CD14-positive monocyte (primary cell): Measurements from ENCODE around the gene MSRB1. TPM values are rescaled to one million over a fixed set of nuclear protein-coding genes. Genes with fewer than 3 reads are reported as not detected.

Source experiments
- DNase-seq, 3 donors: peaks; one replicate each; pipeline ENCODE4 v3.0.0-alpha.2; 2011 to 2022
- H2AFZ ChIP-seq: 2 replicates; pipeline ENCODE4 v1.6.0; 2012; ENCODE audit warnings: mild to moderate bottlenecking, low read depth, low read length, inconsistent platforms; ENCODE audit not compliant: insufficient read depth, poor library complexity, severe bottlenecking
- H3K27ac ChIP-seq, 2 donors: 1 replicate in 1 of 2; 2 replicates in 1 of 2; pipeline ENCODE4 v1.5.1; 2012 to 2013; ENCODE audit warnings: low read length in 2 of 2, control low read depth in 1 of 2, inconsistent platforms in 1 of 2, low read depth in 1 of 2, mild to moderate bottlenecking in 1 of 2
- H3K27me3 ChIP-seq, 2 donors: one replicate each; pipeline versions ENCODE4 v1.6.0 to v1.6.1; 2011 to 2013; ENCODE audit warnings: low read length in 2 of 2; ENCODE audit not compliant: control insufficient read depth in 2 of 2, insufficient read depth in 2 of 2
- H3K36me3 ChIP-seq, 2 donors: replicated peaks in 1 of 2; 1 replicate in 1 of 2; 2 replicates in 1 of 2; pipeline versions ENCODE4 v1.5.1 to v1.6.1; 2012 to 2013; ENCODE audit warnings: low read length in 2 of 2, control low read depth in 1 of 2, inconsistent platforms in 1 of 2, mild to moderate bottlenecking in 1 of 2; ENCODE audit not compliant: insufficient read depth in 2 of 2, control insufficient read depth in 1 of 2
- H3K4me1 ChIP-seq, 2 donors: 1 replicate in 1 of 2; 2 replicates in 1 of 2; pipeline versions ENCODE4 v1.5.1 to v1.6.1; 2012 to 2013; ENCODE audit warnings: low read length in 2 of 2, control low read depth in 1 of 2, inconsistent platforms in 1 of 2, mild to moderate bottlenecking in 1 of 2, moderate library complexity in 1 of 2; ENCODE audit not compliant: insufficient read depth in 2 of 2, control insufficient read depth in 1 of 2
- H3K4me2 ChIP-seq: replicated peaks from 2 replicates; pipeline ENCODE3; 2012; ENCODE audit warnings: low read length, moderate library complexity, mild to moderate bottlenecking; ENCODE audit not compliant: poor library complexity, severe bottlenecking; ENCODE audit errors: extremely low read depth
- H3K4me3 ChIP-seq, 3 experiments: fragments of 200-600 bp in 1 of 3; sonication (generic) in 1 of 3; replicated peaks in 1 of 3; 1 replicate in 2 of 3; 2 replicates in 1 of 3; pipeline ENCODE4 v1.5.1; 2011 to 2013; ENCODE audit warnings: low read length in 3 of 3, mild to moderate bottlenecking in 3 of 3, control low read depth in 2 of 3, low read depth in 2 of 3, inconsistent platforms in 1 of 3, moderate library complexity in 1 of 3
- H3K79me2 ChIP-seq: 2 replicates; pipeline ENCODE4 v1.6.0; 2012; ENCODE audit warnings: mild to moderate bottlenecking, control low read depth, inconsistent platforms, low read length, moderate library complexity; ENCODE audit not compliant: insufficient read depth
- H3K9ac ChIP-seq: 2 replicates; pipeline ENCODE4 v1.6.0; 2017; ENCODE audit warnings: low read length, mild to moderate bottlenecking; ENCODE audit not compliant: insufficient read depth, poor library complexity, severe bottlenecking
- H3K9me3 ChIP-seq, 2 donors: replicated peaks in 1 of 2; 1 replicate in 1 of 2; 2 replicates in 1 of 2; pipeline versions ENCODE4 v1.5.1 to v1.6.1; 2012 to 2013; ENCODE audit warnings: low read length in 2 of 2, control low read depth in 1 of 2; ENCODE audit not compliant: control insufficient read depth in 1 of 2, insufficient read depth in 1 of 2
- H4K20me1 ChIP-seq: 2 replicates; pipeline ENCODE4 v1.6.0; 2012; ENCODE audit warnings: mild to moderate bottlenecking, low read length, control low read depth, moderate library complexity; ENCODE audit not compliant: insufficient read depth
- H3K27ac Mint-ChIP-seq, 7 donors: one replicate each; pipeline ENCODE4 v1.8.0; 2020; ENCODE audit warnings: mild to moderate bottlenecking in 7 of 7, mixed read lengths in 7 of 7, moderate library complexity in 6 of 7, inconsistent platforms in 2 of 7
- H3K27me3 Mint-ChIP-seq, 3 donors: one replicate each; pipeline ENCODE4 v1.8.0; 2021 to 2022; ENCODE audit warnings: low read depth in 3 of 3, mild to moderate bottlenecking in 3 of 3, mixed read lengths in 3 of 3, moderate library complexity in 3 of 3, inconsistent platforms in 1 of 3
- H3K36me3 Mint-ChIP-seq, 2 donors: one replicate each; pipeline ENCODE4 v1.8.0; 2020; ENCODE audit warnings: mixed read lengths in 2 of 2, inconsistent platforms in 1 of 2, mild to moderate bottlenecking in 1 of 2
- H3K4me1 Mint-ChIP-seq: one replicate; pipeline ENCODE4 v1.8.0; 2020; ENCODE audit warnings: mild to moderate bottlenecking, mixed read lengths
- H3K4me3 Mint-ChIP-seq, 2 donors: one replicate each; pipeline ENCODE4 v1.8.0; 2020; ENCODE audit warnings: mild to moderate bottlenecking in 2 of 2, mixed read lengths in 2 of 2, moderate library complexity in 1 of 2
- H3K9me3 Mint-ChIP-seq, 7 donors: one replicate each; pipeline ENCODE4 v1.8.0; 2020 to 2022; ENCODE audit warnings: mixed read lengths in 7 of 7, mild to moderate bottlenecking in 6 of 7, moderate library complexity in 6 of 7, inconsistent platforms in 2 of 7
- WGBS: methylation state at CpG from one replicate; pipeline ENCODE4 v1.1.5; 2013; ENCODE audit warnings: missing lambda C conversion rate; ENCODE audit not compliant: insufficient coverage; 5-methylcytosine and 5-hydroxymethylcytosine counted together
- intact Hi-C, 2 donors: fragments of 100-400 bp; cut with micrococcal nuclease; formaldehyde crosslinking; loops; one replicate each; pipeline versions ENCODE4 v1.15.0 to v1.15.1; 2023
- polyA plus RNA-seq, 3 donors: library from polyadenylated mRNA; depleted of rRNA in 1 of 3; unstranded in 2 of 3; stranded (reverse) in 1 of 3; fragments of 300-500 nt in 2 of 3; fragments of >200 nt in 1 of 3; fragmentation: Illumina TruSeq in 2 of 3; gene quantifications; 1 replicate in 2 of 3; 2 replicates in 1 of 3; pipeline ENCODE4 v1.2.3, GENCODE V29; 2012 to 2021
- TF ChIP-seq, protein P1 (sequence below): fragments of 200-600 bp; IDR thresholded peaks from one replicate; pipeline ENCODE4 v1.8.0; 2022; ENCODE audit warnings: antibody characterized with exemption, mild to moderate bottlenecking

Gene MSRB1
- polyA plus RNA-seq, 3 donors = 116 to 427 (median 416) TPM

DNA sequence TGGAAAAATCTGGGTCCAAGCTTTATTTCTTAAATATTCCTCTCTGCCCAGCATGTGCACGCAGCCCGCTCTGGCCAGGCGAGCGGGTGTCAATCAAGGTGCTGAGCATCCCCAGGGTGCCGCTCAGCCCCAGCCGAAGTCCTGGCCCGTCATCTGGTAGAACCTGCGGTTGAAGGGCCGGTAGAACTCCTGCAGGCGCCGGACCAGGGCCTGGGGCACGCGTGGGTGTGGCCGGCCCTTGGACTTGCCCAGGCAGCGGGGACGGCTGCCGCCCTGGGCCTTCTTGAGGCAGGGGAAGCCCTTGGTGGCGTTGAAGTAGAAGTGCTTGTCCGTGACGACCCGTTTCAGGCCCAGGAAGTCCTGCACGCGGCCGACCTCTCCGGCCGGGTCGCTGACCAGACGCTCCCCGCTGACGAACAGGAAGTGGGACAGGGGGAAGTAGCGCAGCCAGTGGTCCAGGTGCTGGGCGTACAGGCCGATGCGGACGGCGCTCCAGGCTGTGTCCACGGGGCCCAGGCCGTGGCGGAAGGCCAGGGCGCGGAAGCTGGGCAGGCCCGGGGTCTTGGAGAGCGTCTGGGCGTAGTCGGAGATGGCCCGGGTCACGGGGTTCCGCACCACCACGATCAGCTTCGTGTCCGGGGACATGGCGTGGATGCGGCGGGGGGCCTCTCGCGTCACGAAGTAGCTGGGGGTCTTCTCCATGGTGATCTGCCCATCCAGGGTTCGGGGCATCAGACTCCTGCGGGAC, 31.4 kb downstream of the MSRB1 start:
- Histone ChIP-seq H4K20me1 (no peaks in the 10 kb centered on the region), H3K4me1 (no peaks in the 10 kb centered on the region), H2AFZ (no peak overlapping the region), H3K9ac (no peak overlapping the region), H3K4me2 (no peak overlapping the region), H3K79me2 (no peaks in the 10 kb centered on the region), H3K27me3 (peaks cover 0 to 25% of the 10 kb centered on the region in 2 donors), H3K4me3 (no peak overlapping the region), H3K9me3 (no peaks in the 10 kb centered on the region), H3K27ac (no peak overlapping the region), H3K36me3 (no peaks in the 10 kb centered on the region)
- H3K36me3 Mint-ChIP-seq = no peaks in the 10 kb centered on the region
- H3K4me3 Mint-ChIP-seq = no peak overlapping the region
- peaks cover 29 to 59% (median 43%) of the 10 kb centered on the region in 3 donors for H3K27me3 Mint-ChIP-seq
- TF ChIP-seq, protein P1, sequence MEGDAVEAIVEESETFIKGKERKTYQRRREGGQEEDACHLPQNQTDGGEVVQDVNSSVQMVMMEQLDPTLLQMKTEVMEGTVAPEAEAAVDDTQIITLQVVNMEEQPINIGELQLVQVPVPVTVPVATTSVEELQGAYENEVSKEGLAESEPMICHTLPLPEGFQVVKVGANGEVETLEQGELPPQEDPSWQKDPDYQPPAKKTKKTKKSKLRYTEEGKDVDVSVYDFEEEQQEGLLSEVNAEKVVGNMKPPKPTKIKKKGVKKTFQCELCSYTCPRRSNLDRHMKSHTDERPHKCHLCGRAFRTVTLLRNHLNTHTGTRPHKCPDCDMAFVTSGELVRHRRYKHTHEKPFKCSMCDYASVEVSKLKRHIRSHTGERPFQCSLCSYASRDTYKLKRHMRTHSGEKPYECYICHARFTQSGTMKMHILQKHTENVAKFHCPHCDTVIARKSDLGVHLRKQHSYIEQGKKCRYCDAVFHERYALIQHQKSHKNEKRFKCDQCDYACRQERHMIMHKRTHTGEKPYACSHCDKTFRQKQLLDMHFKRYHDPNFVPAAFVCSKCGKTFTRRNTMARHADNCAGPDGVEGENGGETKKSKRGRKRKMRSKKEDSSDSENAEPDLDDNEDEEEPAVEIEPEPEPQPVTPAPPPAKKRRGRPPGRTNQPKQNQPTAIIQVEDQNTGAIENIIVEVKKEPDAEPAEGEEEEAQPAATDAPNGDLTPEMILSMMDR = no peak
- H3K9me3 Mint-ChIP-seq = peaks cover 0 to 2% (median 0%) of the 10 kb centered on the region in 7 donors
- no peaks in the 10 kb centered on the region for H3K4me1 Mint-ChIP-seq
- H3K27ac Mint-ChIP-seq = peak overlapping the region in 1 of 7 donors; percentile 60
- WGBS = 92% methylated on average over 59 of the region's 59 CpGs
- DNase-seq = no peak
- intact Hi-C loops = no loop called here

DNA sequence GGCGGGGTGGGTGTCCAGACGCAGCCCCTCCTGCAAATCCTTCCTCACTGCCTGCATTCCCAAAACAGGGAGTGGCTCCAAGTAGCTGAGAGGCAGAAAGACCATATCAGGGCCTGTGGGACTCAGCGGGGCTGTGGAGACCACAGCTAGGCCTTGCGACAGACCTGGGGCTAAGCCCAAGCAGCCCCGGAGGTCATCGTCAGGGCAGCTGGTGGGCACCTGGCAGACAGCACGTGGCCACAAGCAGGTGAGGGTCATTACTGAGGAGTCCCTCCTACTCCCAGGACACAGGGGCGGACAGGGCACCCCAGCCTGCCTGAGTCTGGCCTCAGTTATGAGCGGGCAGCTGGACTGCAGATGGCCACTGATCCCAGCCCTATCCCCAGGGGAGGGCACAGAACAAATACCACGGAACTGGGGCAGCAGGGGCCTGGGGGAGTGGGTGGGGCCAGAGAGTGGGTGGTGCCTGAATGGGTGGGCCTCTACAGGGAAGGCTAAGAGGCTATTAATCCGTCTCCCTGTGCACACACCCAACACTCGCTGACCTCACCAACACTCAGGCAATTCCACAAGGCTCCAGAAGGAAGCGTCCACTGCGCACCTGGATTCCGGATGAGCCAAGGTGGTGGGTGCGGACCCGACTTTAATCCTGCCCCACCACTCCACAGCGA, 33.3 kb downstream of the MSRB1 start:
- no peak for DNase-seq
- intact Hi-C loops = no loop called here
- Mint-ChIP-seq H3K4me3 (no peak overlapping the region), H3K27me3 (peaks cover 29 to 54% (median 30%) of the 10 kb centered on the region in 3 donors), H3K4me1 (no peaks in the 10 kb centered on the region), H3K9me3 (peaks cover 0 to 1% (median 0%) of the 10 kb centered on the region in 7 donors), H3K36me3 (no peaks in the 10 kb centered on the region), H3K27ac (no peak overlapping the region)
- H3K4me2 ChIP-seq = no peak overlapping the region
- no peaks in the 10 kb centered on the region for H3K79me2 ChIP-seq
- H3K27ac ChIP-seq = no peak overlapping the region
- no peaks in the 10 kb centered on the region for H3K9me3 ChIP-seq
- WGBS = 88% methylated on average over 14 of the region's 18 CpGs
- TF ChIP-seq, protein P1 = no peak
- no peak overlapping the region for H3K9ac ChIP-seq
- H3K36me3 ChIP-seq = no peaks in the 10 kb centered on the region
- peaks cover 0 to 12% of the 10 kb centered on the region in 2 donors for H3K27me3 ChIP-seq
- H2AFZ ChIP-seq = no peak overlapping the region
- H4K20me1 ChIP-seq = no peaks in the 10 kb centered on the region
- no peak overlapping the region for H3K4me3 ChIP-seq
- no peaks in the 10 kb centered on the region for H3K4me1 ChIP-seq
